ENCODE data around the gene GIPC1. TPM values are rescaled to one million over a fixed set of nuclear protein-coding genes. Genes with fewer than 3 reads are reported as not detected.
A peak's percentile ranks its signal among the peaks of the same experiment; 100 is the strongest.

GIPC1 gene
- total and polyA plus RNA-seq, 9 of the 15 experiments (the other 6 are each of a cell fraction or from before 2014, with no cell fraction given), result 0.49 to 54.7 (median 24.8) TPM

- TF ChIP-seq ZBTB1 (CRISPR knock-in tag; IDR thresholded peaks at IDR 0.05; ENCODE audit: borderline replicate concordance, low read depth), result peak; percentile 76; the same call in 1 of the 2 replicates
- TF ChIP-seq EZH2 (IDR thresholded peaks at IDR 0.05; ENCODE audit: borderline replicate concordance, low read depth, low read length), result no peak
- no peak for TF ChIP-seq TRIM28 (IDR thresholded peaks at IDR 0.05)
- no peak for TF ChIP-seq ETS2 (tag; IDR thresholded peaks at IDR 0.05; ENCODE audit: borderline replicate concordance, poor library complexity, severe bottlenecking)
- TF ChIP-seq MTA2 (IDR thresholded peaks at IDR 0.05; ENCODE audit: low read depth), result no peak
- no peak for TF ChIP-seq ZNF79 (CRISPR knock-in tag; IDR thresholded peaks at IDR 0.05; ENCODE audit: low read depth)
- TF ChIP-seq ZNF316 (IDR thresholded peaks at IDR 0.05), result no peak; the same call in 1 of the 2 replicates
- TF ChIP-seq MCM2 (IDR thresholded peaks at IDR 0.05; ENCODE audit: low read depth), result no peak
- no peak for TF ChIP-seq RFX7 (CRISPR knock-in tag; IDR thresholded peaks at IDR 0.05)
Measured at GRCh38 chr19:14517840-14518505, 22.0 kb upstream of the GIPC1 start, which contains the start of gene DNAJB1 (continued).

- no peaks in the 10 kb centered on the region for H3K9me3 ChIP-seq (replicated peaks; ENCODE audit: control insufficient read depth, insufficient read depth, low read depth, low read length)
- ATAC-seq (no peak), FAIRE-seq (no peak), DNase-seq (ENCODE audit: extremely low read depth in 1 of 4, low spot score in 3 of 4) (no peak)
- CTCF ChIA-PET (ENCODE audit: low intra/inter-chr PET ratio), result interaction anchor here (1.1 kb wide), 1 partner anchor 20 kb away, joined by 3 read pairs; no protein-coding TSS in a partner anchor
- H4K20me1 ChIP-seq (replicated peaks; ENCODE audit: control insufficient read depth, insufficient read depth, low read length), result peaks cover 26% of the 10 kb centered on the region
- peaks cover 50 to 55% of the 10 kb centered on the region in 2 experiments for H3K4me1 ChIP-seq (replicated peaks in 1 of 2; ENCODE audit: control insufficient read depth in 2 of 2, insufficient read depth in 2 of 2, low read length in 2 of 2)
- no peak overlapping the region for H2AFZ ChIP-seq (ENCODE audit: low read depth, low read length)
- no peaks in the 10 kb centered on the region for H3K27me3 ChIP-seq (ENCODE audit: control insufficient read depth in 2 of 2, insufficient read depth in 2 of 2, low read length in 2 of 2)
- H3K4me3 ChIP-seq, result peak overlapping the region; percentile 98
- H3K36me3 ChIP-seq (ENCODE audit: control insufficient read depth, insufficient read depth, low read length), result peaks cover 38% of the 10 kb centered on the region
- H3K9ac ChIP-seq (ENCODE audit: insufficient read depth in 1 of 2, low read depth in 2 of 2, low read length in 2 of 2), result peak overlapping the region; percentile 96 to 100
- H3K79me2 ChIP-seq (ENCODE audit: control insufficient read depth, insufficient read depth, low read length), result peaks cover 45% of the 10 kb centered on the region
- BruUV-seq (replicated peaks), result no TSS peak
- peak overlapping the region; percentile 99 for H3K27ac ChIP-seq (ENCODE audit: extremely low read depth, low read depth, low read length)
- in situ Hi-C loops (cut with MboI), result no loop called here
- peak overlapping the region; percentile 99 for H3K4me2 ChIP-seq (ENCODE audit: insufficient read depth, low read length)
- intact Hi-C loops (cut with micrococcal nuclease), result loop anchor here (5.0 kb wide), 1 partner anchor 35 kb away; no protein-coding TSS in a partner anchor
- WGBS (ENCODE audit: insufficient coverage, low coverage, missing lambda C conversion rate), result 0% methylated on average over 9 of the region's 32 CpGs
- POLR2A ChIA-PET, result interaction anchor here (0.6 to 6.3 kb wide), 9 partner anchors 11 to 93 kb away, joined by 3 to 70 read pairs (median 7); no protein-coding TSS in a partner anchor
- H3K9me1 ChIP-seq (ENCODE audit: control insufficient read depth, insufficient read depth, low read length), result no peaks in the 10 kb centered on the region
- TF ChIP-seq ZFP91 (CRISPR knock-in tag; IDR thresholded peaks at IDR 0.05), result no peak
- TF ChIP-seq SAP30 (IDR thresholded peaks at IDR 0.05; ENCODE audit: borderline replicate concordance, insufficient read depth, low read depth, low read length, poor library complexity, severe bottlenecking), result peak; percentile 20
- no peak for TF ChIP-seq MYNN (IDR thresholded peaks at IDR 0.05)
- TF ChIP-seq MYNN (CRISPR knock-in tag; IDR thresholded peaks at IDR 0.05), result no peak
- TF ChIP-seq NRF1 (conservative IDR thresholded peaks at IDR 0.05 in 1 of 2, IDR thresholded peaks at IDR 0.05 in 1 of 2), result no peak
- TF ChIP-seq CREB3L1 (IDR thresholded peaks at IDR 0.05; ENCODE audit: borderline replicate concordance, low read depth), result no peak
- TF ChIP-seq TEAD2 (tag; IDR thresholded peaks at IDR 0.05), result no peak
- TF ChIP-seq MCM2 (IDR thresholded peaks at IDR 0.05; ENCODE audit: low read depth), result no peak
- peak; percentile 67; the same call in 1 of the 2 replicates for TF ChIP-seq PHTF2 (CRISPR knock-in tag; IDR thresholded peaks at IDR 0.05)
- TF ChIP-seq KDM5B (IDR thresholded peaks at IDR 0.05; ENCODE audit: insufficient replicate concordance, low read depth, low read length), result peak; percentile 13
- no peak for TF ChIP-seq MAFK (IDR thresholded peaks at IDR 0.05; ENCODE audit: low read length)
- no peak for TF ChIP-seq PRMT5 (CRISPR knock-in tag; IDR thresholded peaks at IDR 0.05)
Measured at GRCh38 chr19:14517446-14517839, 21.5 kb upstream of the GIPC1 start.

All from K562 (cell line).